SK-N-SH treated with all-trans-retinoic acid at 6 μM for 48 hours (cell line): ENCODE results near the gene NOSTRIN.

Experiments
- ATAC-seq: fragments of 200-7000 bp; cut with Tn5 transposase; 3 replicates; pipeline ENCODE4 v1.9.1; 2020; ENCODE audit warnings: mild to moderate bottlenecking, moderate library complexity
- ARNTL ChIP-seq: fragments of 450-650 bp; formaldehyde crosslinking; IDR thresholded peaks from 2 replicates; pipeline ENCODE4 v1.5.0; 2020; ENCODE audit warnings: low read depth, mild to moderate bottlenecking, moderate library complexity, borderline replicate concordance
- BACH2 ChIP-seq: fragments of 250-450 bp; sonication (Bioruptor Pico); IDR thresholded peaks from 2 replicates; pipeline ENCODE4 v1.9.0; 2021; ENCODE audit warnings: mild to moderate bottlenecking, borderline replicate concordance
- CREB5 ChIP-seq: fragments of 250-450 bp; sonication (Bioruptor Pico); IDR thresholded peaks from 2 replicates; pipeline ENCODE4 v1.5.1; 2020; ENCODE audit warnings: low read depth, mild to moderate bottlenecking, moderate library complexity
- CSDC2 ChIP-seq: fragments of 250-450 bp; sonication (Bioruptor Pico); IDR thresholded peaks from 2 replicates; pipeline ENCODE4 v1.5.0; 2020; ENCODE audit warnings: mild to moderate bottlenecking, moderate library complexity
- CSRNP3 ChIP-seq: fragments of 250-450 bp; sonication (Bioruptor Pico); IDR thresholded peaks from 2 replicates; pipeline ENCODE4 v1.5.1; 2021; ENCODE audit warnings: mild to moderate bottlenecking, moderate library complexity
- ESRRG ChIP-seq: fragments of 250-450 bp; sonication (Bioruptor Pico); IDR thresholded peaks from 2 replicates; pipeline ENCODE4 v1.6.1; 2021; ENCODE audit warnings: mild to moderate bottlenecking
- GLIS3 ChIP-seq: fragments of 250-450 bp; sonication (Bioruptor Pico); IDR thresholded peaks from 2 replicates; pipeline ENCODE4 v1.5.0; 2020; ENCODE audit warnings: mild to moderate bottlenecking, moderate library complexity
- OSR1 ChIP-seq: fragments of 250-450 bp; sonication (Bioruptor Pico); IDR thresholded peaks from 2 replicates; pipeline ENCODE4 v1.8.0; 2022; ENCODE audit warnings: moderate library complexity, mild to moderate bottlenecking, inconsistent platforms
- PATZ1 ChIP-seq: fragments of 250-450 bp; sonication (Bioruptor Pico); IDR thresholded peaks from 2 replicates; pipeline ENCODE4 v1.8.0; 2020; ENCODE audit warnings: mild to moderate bottlenecking, moderate library complexity, borderline replicate concordance
- PPARA ChIP-seq: fragments of 250-450 bp; sonication (Bioruptor Pico); IDR thresholded peaks from 2 replicates; pipeline ENCODE4 v1.5.0; 2020; ENCODE audit warnings: mild to moderate bottlenecking, borderline replicate concordance
- RARB ChIP-seq: fragments of 250-450 bp; sonication (Bioruptor Pico); IDR thresholded peaks from 2 replicates; pipeline ENCODE4 v1.8.0; 2021; ENCODE audit warnings: mild to moderate bottlenecking, moderate library complexity
- SNAI2 ChIP-seq: fragments of 250-450 bp; sonication (Bioruptor Pico); IDR thresholded peaks from 2 replicates; pipeline ENCODE4 v1.5.0; 2020; ENCODE audit warnings: mild to moderate bottlenecking, moderate library complexity
- TCF4 ChIP-seq: fragments of 250-450 bp; sonication (Bioruptor Pico); IDR thresholded peaks from 2 replicates; pipeline ENCODE4 v1.8.0; 2021; ENCODE audit warnings: mild to moderate bottlenecking, moderate library complexity, borderline replicate concordance
- TOX ChIP-seq: fragments of 250-450 bp; sonication (Bioruptor Pico); IDR thresholded peaks from 2 replicates; pipeline ENCODE4 v1.8.0; 2021; ENCODE audit warnings: mild to moderate bottlenecking, moderate library complexity, borderline replicate concordance
- ZC3H10 ChIP-seq: fragments of 250-450 bp; sonication (Bioruptor Pico); IDR thresholded peaks from 2 replicates; pipeline ENCODE4 v1.5.1; 2021; ENCODE audit warnings: mild to moderate bottlenecking, moderate library complexity
- ZFP3 ChIP-seq: fragments of 250-450 bp; sonication (Bioruptor Pico); IDR thresholded peaks from 2 replicates; pipeline ENCODE4 v1.5.0; 2020; ENCODE audit warnings: mild to moderate bottlenecking, moderate library complexity
- ZNF565 ChIP-seq: fragments of 450-650 bp; formaldehyde crosslinking; conservative IDR thresholded peaks from 2 replicates; pipeline ENCODE4 v1.5.0; 2020; ENCODE audit warnings: low read depth, mild to moderate bottlenecking, moderate library complexity
- ZNF70 ChIP-seq: fragments of 450-650 bp; formaldehyde crosslinking; IDR thresholded peaks from 2 replicates; pipeline ENCODE4 v1.5.0; 2020; ENCODE audit warnings: mild to moderate bottlenecking, moderate library complexity
- ZNF8 ChIP-seq: fragments of 450-650 bp; formaldehyde crosslinking; IDR thresholded peaks from 2 replicates; pipeline ENCODE4 v1.5.0; 2020; ENCODE audit warnings: mild to moderate bottlenecking, moderate library complexity
- TF ChIP-seq, protein P1 (sequence below): fragments of 250-450 bp; sonication (Bioruptor Pico); IDR thresholded peaks from 2 replicates; pipeline ENCODE4 v1.5.0; 2020; ENCODE audit warnings: mild to moderate bottlenecking, moderate library complexity

Gene NOSTRIN

DNA sequence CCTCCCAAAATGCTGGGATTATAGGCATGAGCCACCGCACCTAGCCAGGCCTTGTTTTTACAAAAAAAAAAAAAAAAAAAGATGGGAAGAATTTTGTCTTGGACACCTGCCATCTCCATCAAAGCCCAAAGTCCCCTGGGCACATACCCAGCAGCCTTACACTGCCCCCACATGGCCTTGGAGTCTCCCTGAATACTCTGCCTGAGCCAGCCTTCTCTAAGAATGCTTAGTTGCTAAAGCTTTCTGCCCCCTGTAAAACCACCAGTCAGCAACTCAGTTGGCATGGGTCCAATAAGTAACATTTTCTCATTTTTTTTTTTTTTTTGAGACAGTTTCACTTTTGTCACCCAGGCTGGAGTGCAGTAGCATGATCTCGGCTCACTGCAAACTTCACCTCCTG is 47.2 kb downstream of the NOSTRIN start:
- TF ChIP-seq ZNF8 (CRISPR knock-in tag) (no peak), TCF4 (no peak), CREB5 (CRISPR knock-in tag) (no peak), SNAI2 (no peak), CSDC2 (CRISPR knock-in tag) (no peak), ZNF565 (no peak), PPARA (CRISPR knock-in tag) (no peak), OSR1 (CRISPR knock-in tag) (no peak), ARNTL (CRISPR knock-in tag) (no peak), ZFP3 (CRISPR knock-in tag) (no peak), BACH2 (CRISPR knock-in tag) (no peak), PATZ1 (no peak), ESRRG (CRISPR knock-in tag) (no peak), ZC3H10 (CRISPR knock-in tag) (no peak), ZNF70 (CRISPR knock-in tag) (no peak), CSRNP3 (CRISPR knock-in tag) (no peak), RARB (CRISPR knock-in tag) (no peak)
- TF ChIP-seq, protein P1, sequence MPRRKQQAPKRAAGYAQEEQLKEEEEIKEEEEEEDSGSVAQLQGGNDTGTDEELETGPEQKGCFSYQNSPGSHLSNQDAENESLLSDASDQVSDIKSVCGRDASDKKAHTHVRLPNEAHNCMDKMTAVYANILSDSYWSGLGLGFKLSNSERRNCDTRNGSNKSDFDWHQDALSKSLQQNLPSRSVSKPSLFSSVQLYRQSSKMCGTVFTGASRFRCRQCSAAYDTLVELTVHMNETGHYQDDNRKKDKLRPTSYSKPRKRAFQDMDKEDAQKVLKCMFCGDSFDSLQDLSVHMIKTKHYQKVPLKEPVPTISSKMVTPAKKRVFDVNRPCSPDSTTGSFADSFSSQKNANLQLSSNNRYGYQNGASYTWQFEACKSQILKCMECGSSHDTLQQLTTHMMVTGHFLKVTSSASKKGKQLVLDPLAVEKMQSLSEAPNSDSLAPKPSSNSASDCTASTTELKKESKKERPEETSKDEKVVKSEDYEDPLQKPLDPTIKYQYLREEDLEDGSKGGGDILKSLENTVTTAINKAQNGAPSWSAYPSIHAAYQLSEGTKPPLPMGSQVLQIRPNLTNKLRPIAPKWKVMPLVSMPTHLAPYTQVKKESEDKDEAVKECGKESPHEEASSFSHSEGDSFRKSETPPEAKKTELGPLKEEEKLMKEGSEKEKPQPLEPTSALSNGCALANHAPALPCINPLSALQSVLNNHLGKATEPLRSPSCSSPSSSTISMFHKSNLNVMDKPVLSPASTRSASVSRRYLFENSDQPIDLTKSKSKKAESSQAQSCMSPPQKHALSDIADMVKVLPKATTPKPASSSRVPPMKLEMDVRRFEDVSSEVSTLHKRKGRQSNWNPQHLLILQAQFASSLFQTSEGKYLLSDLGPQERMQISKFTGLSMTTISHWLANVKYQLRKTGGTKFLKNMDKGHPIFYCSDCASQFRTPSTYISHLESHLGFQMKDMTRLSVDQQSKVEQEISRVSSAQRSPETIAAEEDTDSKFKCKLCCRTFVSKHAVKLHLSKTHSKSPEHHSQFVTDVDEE (CRISPR knock-in tag): no peak
- ATAC-seq: peak; percentile 75

DNA sequence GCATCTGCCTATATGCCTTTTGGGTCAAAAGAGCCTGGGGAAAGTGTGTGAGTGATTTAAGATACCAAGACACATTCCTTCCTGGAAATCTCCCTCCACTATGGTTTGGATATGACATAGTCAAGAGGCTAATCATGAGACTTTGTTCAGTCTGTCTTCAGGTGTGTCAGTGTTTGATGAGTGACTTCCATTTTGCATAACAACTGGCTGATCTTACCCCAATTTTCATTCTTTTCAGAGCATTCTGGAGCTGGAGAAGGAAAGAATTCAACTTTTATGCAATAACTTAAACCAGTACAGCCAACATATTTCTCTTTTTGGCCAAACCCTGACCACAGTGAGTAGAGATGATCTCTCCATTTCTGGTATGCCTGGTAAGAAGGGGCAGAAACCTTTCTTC is 48.4 kb downstream of the NOSTRIN start:
- TF ChIP-seq TOX (no peak), CSDC2 (CRISPR knock-in tag) (no peak), ZNF70 (CRISPR knock-in tag) (no peak), ZFP3 (CRISPR knock-in tag) (no peak), OSR1 (CRISPR knock-in tag) (no peak), ZNF565 (no peak), PATZ1 (no peak), CREB5 (CRISPR knock-in tag) (no peak), ZNF8 (CRISPR knock-in tag) (no peak), BACH2 (CRISPR knock-in tag) (no peak), ESRRG (CRISPR knock-in tag) (no peak), TCF4 (no peak), ARNTL (CRISPR knock-in tag) (no peak), CSRNP3 (CRISPR knock-in tag) (no peak), GLIS3 (no peak)
- TF ChIP-seq, protein P1 (CRISPR knock-in tag): no peak
- ATAC-seq: no peak
